Naive B cell (primary cell): Measurements from ENCODE around the gene GRIA3. TPM values are rescaled to one million over a fixed set of nuclear protein-coding genes. Genes with fewer than 3 reads are reported as not detected.
A peak's percentile ranks its signal among the peaks of the same experiment; 100 is the strongest.

Experiments
- ATAC-seq, 2 donors: fragments of 150-1000 bp; cut with Tn5 transposase; 2 replicates each; pipeline ENCODE4 v1.10.0; 2021; ENCODE audit warnings: low read depth in 2 of 2, mild to moderate bottlenecking in 2 of 2, moderate library complexity in 2 of 2
- DNase-seq: peaks from one replicate; pipeline ENCODE4 v3.0.0; 2022
- H3K27ac Mint-ChIP-seq, 6 donors: one replicate each; pipeline ENCODE4 v1.8.0; 2020 to 2022; ENCODE audit warnings: mild to moderate bottlenecking in 6 of 6, mixed read lengths in 6 of 6, moderate library complexity in 5 of 6, inconsistent platforms in 2 of 6
- H3K27me3 Mint-ChIP-seq, 3 donors: one replicate each; pipeline ENCODE4 v1.8.0; 2021 to 2022; ENCODE audit warnings: mixed read lengths in 3 of 3, mild to moderate bottlenecking in 1 of 3
- H3K36me3 Mint-ChIP-seq, 2 donors: one replicate each; pipeline ENCODE4 v1.8.0; 2020 to 2022; ENCODE audit warnings: mixed read lengths in 2 of 2, inconsistent platforms in 1 of 2, mild to moderate bottlenecking in 1 of 2
- H3K4me1 Mint-ChIP-seq, 3 donors: one replicate each; pipeline ENCODE4 v1.8.0; 2020 to 2022; ENCODE audit warnings: mixed read lengths in 3 of 3, inconsistent platforms in 1 of 3, mild to moderate bottlenecking in 1 of 3, moderate library complexity in 1 of 3
- H3K4me3 Mint-ChIP-seq, 8 donors: one replicate each; pipeline ENCODE4 v1.8.0; 2020 to 2022; ENCODE audit warnings: mild to moderate bottlenecking in 8 of 8, mixed read lengths in 8 of 8, moderate library complexity in 8 of 8, inconsistent platforms in 2 of 8
- H3K9me3 Mint-ChIP-seq, 7 donors: one replicate each; pipeline ENCODE4 v1.8.0; 2020 to 2022; ENCODE audit warnings: mixed read lengths in 7 of 7, mild to moderate bottlenecking in 5 of 7, inconsistent platforms in 2 of 7, moderate library complexity in 1 of 7
- polyA plus RNA-seq, 6 donors: library from polyadenylated mRNA; unstranded; fragments of 300-500 nt; fragmentation: Illumina TruSeq; gene quantifications; one replicate each; pipeline ENCODE4 v1.2.3, GENCODE V29; 2021; ENCODE audit warnings: low read depth in 6 of 6

GRIA3 gene
- polyA plus RNA-seq, 6 donors from 2014 or later = not detected

GRCh38 chrX:123310112-123310511, 126.0 kb downstream of the GRIA3 start:
- no peak overlapping the region for H3K4me3 Mint-ChIP-seq
- no peak for DNase-seq

DNA sequence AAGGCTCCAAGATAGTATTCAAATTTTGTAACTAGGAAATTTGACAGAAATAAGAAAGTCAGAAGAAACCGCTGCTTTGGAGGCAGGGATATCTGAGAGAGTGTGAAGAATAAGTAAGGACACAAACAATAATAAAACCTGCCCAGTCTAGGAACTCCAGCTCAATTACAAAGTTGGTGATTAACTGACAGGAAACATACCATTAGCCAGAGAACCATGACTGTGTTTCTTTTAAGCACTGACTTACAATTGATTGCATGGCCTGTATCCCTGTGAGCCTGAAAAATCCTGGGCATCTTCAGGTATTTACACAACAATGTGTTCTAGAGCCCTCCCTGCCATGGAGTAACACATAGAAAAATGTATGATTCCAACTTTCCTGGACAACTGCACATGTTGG, 127.4 kb downstream of the GRIA3 start:
- no peaks in the 10 kb centered on the region for H3K27me3 Mint-ChIP-seq
- no peak overlapping the region for H3K27ac Mint-ChIP-seq
- H3K4me3 Mint-ChIP-seq = no peak overlapping the region
- ATAC-seq (no peak), DNase-seq (no peak)
- H3K4me1 Mint-ChIP-seq = no peaks in the 10 kb centered on the region
- no peaks in the 10 kb centered on the region for H3K36me3 Mint-ChIP-seq
- H3K9me3 Mint-ChIP-seq = peaks cover 0 to 4% (median 0%) of the 10 kb centered on the region in 7 donors

More at GRCh38 chrX:123310112-123310511, 126.0 kb downstream of the GRIA3 start:
- ATAC-seq = no peak
- H3K9me3 Mint-ChIP-seq = peaks cover 0 to 4% (median 0%) of the 10 kb centered on the region in 7 donors
- no peaks in the 10 kb centered on the region for H3K4me1 Mint-ChIP-seq
- no peaks in the 10 kb centered on the region for H3K27me3 Mint-ChIP-seq
- H3K27ac Mint-ChIP-seq = no peak overlapping the region
- H3K36me3 Mint-ChIP-seq = no peaks in the 10 kb centered on the region

- ATAC-seq = no peak
- Mint-ChIP-seq H3K4me1 (no peaks in the 10 kb centered on the region), H3K36me3 (no peaks in the 10 kb centered on the region), H3K9me3 (peaks cover 0 to 8% (median 3%) of the 10 kb centered on the region in 7 donors), H3K4me3 (no peak overlapping the region), H3K27me3 (no peaks in the 10 kb centered on the region), H3K27ac (no peak overlapping the region)
- DNase-seq = no peak
These were observed 129.4 kb downstream of the GRIA3 start for GRCh38 chrX:123313486-123313885.

DNA sequence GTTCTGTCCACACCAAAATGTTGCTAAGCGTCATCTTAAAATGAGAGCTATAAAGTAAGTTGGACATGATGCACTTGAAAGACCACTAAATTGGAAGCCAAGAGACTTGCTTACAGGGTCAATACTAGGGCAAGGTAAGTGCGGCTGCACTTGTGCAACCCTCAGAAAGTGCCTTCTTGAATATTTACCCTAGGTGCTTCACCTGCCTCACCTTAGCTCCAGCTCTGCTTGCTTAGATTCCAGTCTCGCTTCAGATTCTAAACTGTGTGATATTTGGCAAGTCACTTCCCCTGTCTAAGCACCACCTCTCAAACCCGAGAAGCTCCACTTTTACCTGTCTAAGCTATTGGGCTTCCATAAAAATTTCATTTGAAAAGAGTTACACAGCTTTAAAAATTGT, 136.5 kb downstream of the GRIA3 start:
- Mint-ChIP-seq H3K4me3 (no peak overlapping the region), H3K36me3 (no peaks in the 10 kb centered on the region), H3K9me3 (peaks cover 0 to 8% (median 4%) of the 10 kb centered on the region in 7 donors), H3K4me1 (no peaks in the 10 kb centered on the region), H3K27ac (no peak overlapping the region), H3K27me3 (no peaks in the 10 kb centered on the region)
- DNase-seq = no peak
- no peak for ATAC-seq

- Mint-ChIP-seq H3K4me3 (no peak overlapping the region), H3K36me3 (no peaks in the 10 kb centered on the region), H3K27me3 (no peaks in the 10 kb centered on the region), H3K27ac (peak overlapping the region in 1 of 6 donors; percentile 22), H3K9me3 (peaks cover 0 to 6% (median 2%) of the 10 kb centered on the region in 7 donors), H3K4me1 (no peaks in the 10 kb centered on the region)
- no peak for ATAC-seq
- DNase-seq = no peak
These were observed 138.5 kb downstream of the GRIA3 start for GRCh38 chrX:123322536-123322935.

- ATAC-seq (no peak), DNase-seq (no peak)
- no peak overlapping the region for H3K4me3 Mint-ChIP-seq
- H3K27me3 Mint-ChIP-seq = no peaks in the 10 kb centered on the region
- no peaks in the 10 kb centered on the region for H3K36me3 Mint-ChIP-seq
- no peak overlapping the region for H3K27ac Mint-ChIP-seq
- H3K9me3 Mint-ChIP-seq = peaks cover 0 to 4% (median 2%) of the 10 kb centered on the region in 7 donors
- H3K4me1 Mint-ChIP-seq = no peaks in the 10 kb centered on the region
These were observed 140.5 kb downstream of the GRIA3 start for GRCh38 chrX:123324625-123325024.

DNA sequence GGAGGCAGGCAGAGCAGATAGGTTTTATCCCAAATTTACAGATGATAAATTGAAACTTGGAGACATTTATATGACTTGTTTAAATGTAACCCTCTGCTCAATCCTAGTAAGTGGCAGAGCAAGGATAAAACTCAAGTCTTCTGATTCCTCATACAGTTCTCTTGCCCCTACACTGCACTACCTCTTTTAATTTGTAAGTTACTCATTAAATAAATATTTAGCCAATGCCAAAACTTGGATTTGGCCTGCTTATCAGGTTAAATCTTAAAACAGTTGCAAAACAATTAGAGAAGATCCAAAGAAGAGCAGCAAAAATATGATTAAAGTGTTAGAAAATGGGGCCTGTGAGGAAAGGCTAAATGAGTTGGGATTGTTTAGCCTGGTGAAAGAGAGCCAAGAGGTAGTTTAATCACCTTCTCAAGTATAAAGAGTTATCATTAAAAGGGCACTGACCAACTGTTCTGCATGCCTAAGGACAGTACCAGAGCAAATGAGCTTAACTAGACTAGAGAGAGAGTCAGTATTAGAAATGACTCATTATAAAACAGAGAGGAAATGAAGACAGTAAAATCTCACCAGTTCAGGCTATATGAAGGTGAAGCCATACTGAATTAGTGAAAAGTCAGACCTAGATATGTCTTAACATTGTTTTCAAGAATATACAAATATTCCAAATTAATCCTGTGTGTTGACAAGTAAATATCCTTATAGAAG, 146.3 kb downstream of the GRIA3 start:
- Mint-ChIP-seq H3K9me3 (no peaks in the 10 kb centered on the region), H3K27ac (no peak overlapping the region), H3K27me3 (no peaks in the 10 kb centered on the region), H3K4me3 (no peak overlapping the region), H3K4me1 (no peaks in the 10 kb centered on the region), H3K36me3 (no peaks in the 10 kb centered on the region)
- ATAC-seq (no peak), DNase-seq (no peak)

DNA sequence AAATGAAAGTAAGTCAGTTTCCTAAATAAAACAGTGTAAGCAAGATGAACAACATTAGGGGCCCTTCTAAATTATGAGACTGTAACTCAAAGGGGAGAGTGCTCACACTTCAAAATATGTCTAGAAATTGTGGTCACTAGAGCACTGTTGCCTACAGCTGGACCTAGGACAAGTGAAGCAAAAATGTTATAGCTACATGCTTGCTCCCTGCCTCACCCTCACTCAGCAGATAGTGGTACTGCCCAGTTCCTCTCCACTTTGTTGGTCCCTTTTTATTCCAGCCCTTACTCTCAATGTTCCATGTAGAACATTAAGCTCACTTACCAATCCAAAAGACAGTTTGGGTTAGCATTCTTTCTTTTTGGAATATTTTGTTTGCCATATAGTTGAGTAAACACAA, 147.3 kb downstream of the GRIA3 start:
- Mint-ChIP-seq H3K36me3 (no peaks in the 10 kb centered on the region), H3K4me1 (no peaks in the 10 kb centered on the region), H3K27me3 (no peaks in the 10 kb centered on the region), H3K27ac (no peak overlapping the region), H3K9me3 (no peaks in the 10 kb centered on the region), H3K4me3 (peak overlapping the region in 1 of 8 donors; percentile 67)
- no peak for DNase-seq
- no peak for ATAC-seq

GRCh38 chrX:123331859-123332258, 147.8 kb downstream of the GRIA3 start:
- H3K36me3 Mint-ChIP-seq = no peaks in the 10 kb centered on the region
- no peak overlapping the region for H3K27ac Mint-ChIP-seq

GRCh38 chrX:123336666-123337065, 152.6 kb downstream of the GRIA3 start:
- ATAC-seq (no peak), DNase-seq (no peak)
- H3K36me3 Mint-ChIP-seq = no peaks in the 10 kb centered on the region
- H3K4me3 Mint-ChIP-seq = no peak overlapping the region
- H3K4me1 Mint-ChIP-seq = no peaks in the 10 kb centered on the region
- H3K27ac Mint-ChIP-seq = no peak overlapping the region
- peaks cover 0 to 4% (median 0%) of the 10 kb centered on the region in 7 donors for H3K9me3 Mint-ChIP-seq
- H3K27me3 Mint-ChIP-seq = no peaks in the 10 kb centered on the region

More at GRCh38 chrX:123331859-123332258, 147.8 kb downstream of the GRIA3 start:
- Mint-ChIP-seq H3K4me3 (no peak overlapping the region), H3K9me3 (no peaks in the 10 kb centered on the region), H3K27me3 (no peaks in the 10 kb centered on the region), H3K4me1 (no peaks in the 10 kb centered on the region)
- ATAC-seq (no peak), DNase-seq (no peak)

- H3K27me3 Mint-ChIP-seq = no peaks in the 10 kb centered on the region
- peak overlapping the region in 1 of 8 donors; percentile 5 for H3K4me3 Mint-ChIP-seq
- DNase-seq (no peak), ATAC-seq (no peak)
- no peaks in the 10 kb centered on the region for H3K4me1 Mint-ChIP-seq
- peaks cover 0 to 4% (median 0%) of the 10 kb centered on the region in 7 donors for H3K9me3 Mint-ChIP-seq
- no peak overlapping the region for H3K27ac Mint-ChIP-seq
- no peaks in the 10 kb centered on the region for H3K36me3 Mint-ChIP-seq
These were observed 154.0 kb downstream of the GRIA3 start for GRCh38 chrX:123337886-123338639.

- Mint-ChIP-seq H3K27me3 (no peaks in the 10 kb centered on the region), H3K4me1 (no peaks in the 10 kb centered on the region), H3K36me3 (no peaks in the 10 kb centered on the region), H3K27ac (no peak overlapping the region), H3K4me3 (no peak overlapping the region), H3K9me3 (peaks cover 0 to 6% (median 0%) of the 10 kb centered on the region in 7 donors)
- DNase-seq (no peak), ATAC-seq (no peak)
These were observed 155.3 kb downstream of the GRIA3 start for GRCh38 chrX:123339221-123339905.

DNA sequence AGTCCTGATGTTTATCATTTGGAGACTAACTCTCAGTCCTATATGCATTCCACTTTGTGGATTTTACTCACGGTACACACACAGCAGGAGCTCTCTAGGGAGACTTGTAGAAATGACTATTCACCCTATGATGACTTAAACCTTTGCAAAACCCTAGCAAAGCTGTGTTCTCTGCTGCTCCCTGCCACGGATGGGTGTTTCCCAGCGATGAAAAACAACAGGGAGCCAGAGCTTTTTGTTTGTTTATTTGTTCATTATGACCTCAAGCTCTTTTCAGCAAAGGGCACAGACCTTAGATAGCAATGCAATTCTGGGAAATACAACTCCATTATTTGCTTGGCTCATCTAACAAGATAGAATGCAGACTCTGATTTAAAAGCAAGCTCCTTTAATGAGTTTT, 156.6 kb downstream of the GRIA3 start:
- no peak for DNase-seq
- Mint-ChIP-seq H3K4me3 (no peak overlapping the region), H3K9me3 (peaks cover 0 to 7% (median 0%) of the 10 kb centered on the region in 7 donors), H3K27ac (no peak overlapping the region), H3K36me3 (no peaks in the 10 kb centered on the region), H3K27me3 (no peaks in the 10 kb centered on the region), H3K4me1 (no peaks in the 10 kb centered on the region)
- no peak for ATAC-seq
